ENCODE data around the gene PMEPA1.

- TF ChIP-seq ZNF623 (tag by site-specific recombination; IDR thresholded peaks at IDR 0.05) (no peak), ZNF311 (tag by site-specific recombination; IDR thresholded peaks at IDR 0.05; ENCODE audit: borderline replicate concordance) (no peak), CTCF (tag by site-specific recombination; IDR thresholded peaks at IDR 0.05) (no peak), MZF1 (tag by site-specific recombination; IDR thresholded peaks at IDR 0.05; ENCODE audit: borderline replicate concordance) (no peak), ZNF132 (tag by site-specific recombination; IDR thresholded peaks at IDR 0.05; ENCODE audit: borderline replicate concordance) (no peak), ZNF155 (tag by site-specific recombination; IDR thresholded peaks at IDR 0.05) (no peak), OVOL3 (tag by site-specific recombination; IDR thresholded peaks at IDR 0.05) (no peak), ZNF324 (tag by site-specific recombination; IDR thresholded peaks at IDR 0.05) (no peak), ZFHX2 (tag by site-specific recombination; conservative IDR thresholded peaks at IDR 0.05) (no peak)
These were observed 98.1 kb downstream of the PMEPA1 start for GRCh38 chr20:57611586-57612311.
